ENCODE data around the gene CA5A. TPM values are rescaled to one million over a fixed set of nuclear protein-coding genes. Genes with fewer than 3 reads are reported as not detected.

The CA5A gene
- total and polyA plus RNA-seq, 2 of the 13 experiments (the other 11 are each of a cell fraction or from before 2014, with no cell fraction given): 66.8 to 106 TPM

DNA sequence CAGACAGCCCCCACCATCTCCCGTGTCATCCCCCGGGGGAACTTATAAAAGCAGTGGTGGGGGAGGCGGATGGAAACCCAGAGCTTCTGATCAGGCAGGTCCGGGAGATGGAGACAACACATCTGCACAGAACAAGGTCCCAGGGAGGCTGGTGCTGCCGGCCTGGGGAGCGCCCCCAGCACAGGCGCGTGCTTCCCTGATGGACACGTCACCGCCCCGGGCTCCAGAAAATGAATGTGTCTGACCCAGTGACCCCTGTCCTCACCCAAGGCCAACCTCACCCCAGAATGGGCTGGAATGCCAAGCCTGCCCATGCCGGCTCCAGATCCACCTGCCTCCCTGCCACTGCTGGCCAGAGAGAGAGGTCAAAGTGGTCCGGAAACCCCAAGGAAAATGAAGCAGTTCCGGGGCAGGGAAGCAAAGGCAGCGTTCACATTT lies 79.5 kb downstream of the CA5A start (continued):
- TF ChIP-seq, protein P1, sequence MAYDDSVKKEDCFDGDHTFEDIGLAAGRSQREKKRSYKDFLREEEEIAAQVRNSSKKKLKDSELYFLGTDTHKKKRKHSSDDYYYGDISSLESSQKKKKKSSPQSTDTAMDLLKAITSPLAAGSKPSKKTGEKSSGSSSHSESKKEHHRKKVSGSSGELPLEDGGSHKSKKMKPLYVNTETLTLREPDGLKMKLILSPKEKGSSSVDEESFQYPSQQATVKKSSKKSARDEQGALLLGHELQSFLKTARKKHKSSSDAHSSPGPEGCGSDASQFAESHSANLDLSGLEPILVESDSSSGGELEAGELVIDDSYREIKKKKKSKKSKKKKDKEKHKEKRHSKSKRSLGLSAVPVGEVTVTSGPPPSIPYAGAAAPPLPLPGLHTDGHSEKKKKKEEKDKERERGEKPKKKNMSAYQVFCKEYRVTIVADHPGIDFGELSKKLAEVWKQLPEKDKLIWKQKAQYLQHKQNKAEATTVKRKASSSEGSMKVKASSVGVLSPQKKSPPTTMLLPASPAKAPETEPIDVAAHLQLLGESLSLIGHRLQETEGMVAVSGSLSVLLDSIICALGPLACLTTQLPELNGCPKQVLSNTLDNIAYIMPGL (CRISPR knock-in tag; IDR thresholded peaks at IDR 0.05; ENCODE audit: borderline replicate concordance in 1 of 2, low read depth in 1 of 2): 0 out of 4 replicates have a peak, but pooled peaks of 1 of the 2 experiments have one; percentile 2
- TF ChIP-seq ZNF768 (CRISPR knock-in tag; IDR thresholded peaks at IDR 0.05) (no peak), ELF3 (CRISPR knock-in tag; IDR thresholded peaks at IDR 0.05) (peak; percentile 28; the same call in 1 of the 2 replicates), ZNF460 (CRISPR knock-in tag; IDR thresholded peaks at IDR 0.05; ENCODE audit: borderline replicate concordance) (no peak), ZNF251 (CRISPR knock-in tag; IDR thresholded peaks at IDR 0.05) (no peak), ZNF703 (CRISPR knock-in tag; IDR thresholded peaks at IDR 0.05; ENCODE audit: borderline replicate concordance) (peak; percentile 17; the same call in 1 of the 2 replicates), ZBTB14 (CRISPR knock-in tag; IDR thresholded peaks at IDR 0.05) (no peak), MED1 (CRISPR knock-in tag; IDR thresholded peaks at IDR 0.05) (peak; percentile 61; the same call in 1 of the 2 replicates), GFI1 (CRISPR knock-in tag; IDR thresholded peaks at IDR 0.05; ENCODE audit: borderline replicate concordance) (no peak), SOX6 (IDR thresholded peaks at IDR 0.05) (no peak), SOX6 (CRISPR knock-in tag; IDR thresholded peaks at IDR 0.05) (no peak), CAMTA2 (CRISPR knock-in tag; IDR thresholded peaks at IDR 0.05; ENCODE audit: borderline replicate concordance) (no peak), ZNF607 (CRISPR knock-in tag; IDR thresholded peaks at IDR 0.05; ENCODE audit: borderline replicate concordance) (no peak), ZNF644 (CRISPR knock-in tag; IDR thresholded peaks at IDR 0.05; ENCODE audit: low read depth) (no peak), ZFP90 (CRISPR knock-in tag; IDR thresholded peaks at IDR 0.05; ENCODE audit: borderline replicate concordance) (no peak), ZNF354B (CRISPR knock-in tag; IDR thresholded peaks at IDR 0.05) (no peak), JUN (CRISPR knock-in tag; IDR thresholded peaks at IDR 0.05) (no peak), SATB2 (CRISPR knock-in tag; IDR thresholded peaks at IDR 0.05) (no peak), ARID2 (CRISPR knock-in tag; IDR thresholded peaks at IDR 0.05; ENCODE audit: borderline replicate concordance) (no peak), ATF7 (IDR thresholded peaks at IDR 0.05) (no peak), ATF7 (CRISPR knock-in tag; IDR thresholded peaks at IDR 0.05) (0 out of 2 replicates have a peak, but pooled peaks have one; percentile 2), SP2 (CRISPR knock-in tag; IDR thresholded peaks at IDR 0.05) (no peak), ZNF577 (CRISPR knock-in tag; IDR thresholded peaks at IDR 0.05; ENCODE audit: borderline replicate concordance, low read depth) (no peak), ZMAT5 (CRISPR knock-in tag; IDR thresholded peaks at IDR 0.05; ENCODE audit: borderline replicate concordance, low read depth) (no peak), ZSCAN12 (CRISPR knock-in tag; IDR thresholded peaks at IDR 0.05) (no peak)
- TF ChIP-seq, protein P2, sequence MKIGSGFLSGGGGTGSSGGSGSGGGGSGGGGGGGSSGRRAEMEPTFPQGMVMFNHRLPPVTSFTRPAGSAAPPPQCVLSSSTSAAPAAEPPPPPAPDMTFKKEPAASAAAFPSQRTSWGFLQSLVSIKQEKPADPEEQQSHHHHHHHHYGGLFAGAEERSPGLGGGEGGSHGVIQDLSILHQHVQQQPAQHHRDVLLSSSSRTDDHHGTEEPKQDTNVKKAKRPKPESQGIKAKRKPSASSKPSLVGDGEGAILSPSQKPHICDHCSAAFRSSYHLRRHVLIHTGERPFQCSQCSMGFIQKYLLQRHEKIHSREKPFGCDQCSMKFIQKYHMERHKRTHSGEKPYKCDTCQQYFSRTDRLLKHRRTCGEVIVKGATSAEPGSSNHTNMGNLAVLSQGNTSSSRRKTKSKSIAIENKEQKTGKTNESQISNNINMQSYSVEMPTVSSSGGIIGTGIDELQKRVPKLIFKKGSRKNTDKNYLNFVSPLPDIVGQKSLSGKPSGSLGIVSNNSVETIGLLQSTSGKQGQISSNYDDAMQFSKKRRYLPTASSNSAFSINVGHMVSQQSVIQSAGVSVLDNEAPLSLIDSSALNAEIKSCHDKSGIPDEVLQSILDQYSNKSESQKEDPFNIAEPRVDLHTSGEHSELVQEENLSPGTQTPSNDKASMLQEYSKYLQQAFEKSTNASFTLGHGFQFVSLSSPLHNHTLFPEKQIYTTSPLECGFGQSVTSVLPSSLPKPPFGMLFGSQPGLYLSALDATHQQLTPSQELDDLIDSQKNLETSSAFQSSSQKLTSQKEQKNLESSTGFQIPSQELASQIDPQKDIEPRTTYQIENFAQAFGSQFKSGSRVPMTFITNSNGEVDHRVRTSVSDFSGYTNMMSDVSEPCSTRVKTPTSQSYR (CRISPR knock-in tag; IDR thresholded peaks at IDR 0.05; ENCODE audit: borderline replicate concordance): no peak
